ENCODE results near the gene NSD2. TPM values are rescaled to one million over a fixed set of nuclear protein-coding genes. Genes with fewer than 3 reads are reported as not detected.

Gene NSD2
- polyA plus RNA-seq, 1 donor (not counting 4 experiments of a cell fraction or from before 2014, with no cell fraction given): 22.6 TPM

DNA sequence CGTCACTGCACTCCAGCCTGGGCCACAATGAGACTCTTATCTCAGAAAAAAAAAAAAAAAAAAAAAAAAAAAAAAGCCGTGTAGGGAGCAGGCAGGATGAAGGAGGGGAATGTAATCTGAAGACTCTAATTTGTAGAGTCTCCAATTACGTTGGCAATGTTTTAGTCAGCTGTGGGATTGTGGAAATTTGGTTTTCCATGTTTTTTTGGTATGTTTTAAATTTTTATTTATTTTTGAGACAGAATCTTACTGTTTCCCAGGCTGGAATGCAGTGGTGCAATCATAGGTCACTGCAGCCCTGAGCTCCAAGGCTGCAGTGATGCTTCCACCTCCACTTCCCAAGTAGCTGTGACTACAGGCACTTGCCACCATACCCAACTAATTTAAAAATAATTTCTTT lies 56.5 kb downstream of the NSD2 start:
- TF ChIP-seq EZH2 (IDR thresholded peaks at IDR 0.05; ENCODE audit: low read length): no peak
- TF ChIP-seq CTCF (optimal IDR thresholded peaks at IDR 0.05 in 1 of 3, IDR thresholded peaks at IDR 0.05 in 1 of 3, conservative IDR thresholded peaks at IDR 0.05 in 1 of 3; ENCODE audit: extremely low read depth in 1 of 3, insufficient read depth in 2 of 3, low read length in 3 of 3): no peak
- no peak overlapping the region for H3K4me3 ChIP-seq (ENCODE audit: control insufficient read depth in 2 of 3, extremely low read depth in 1 of 3, insufficient read depth in 2 of 3, low read depth in 1 of 3, low read length in 3 of 3)
- H3K27me3 ChIP-seq (ENCODE audit: control insufficient read depth, extremely low read depth, insufficient read depth, low read length): no peaks in the 10 kb centered on the region
- DNase-seq (ENCODE audit: low read depth, low spot score): no peak
- no peak overlapping the region for H3K4me2 ChIP-seq (ENCODE audit: control insufficient read depth, extremely low read depth, insufficient read depth, low read depth, low read length)
- peaks cover 0 to 39% of the 10 kb centered on the region in 2 experiments for H3K36me3 ChIP-seq (ENCODE audit: control insufficient read depth in 2 of 2, extremely low read depth in 1 of 2, insufficient read depth in 2 of 2, low read length in 2 of 2)
- H2AFZ ChIP-seq (ENCODE audit: control insufficient read depth, low read length): no peak overlapping the region
- H4K20me1 ChIP-seq (ENCODE audit: control insufficient read depth, extremely low read depth, insufficient read depth, low read length): no peaks in the 10 kb centered on the region
- H3K79me2 ChIP-seq (ENCODE audit: control insufficient read depth, insufficient read depth, low read length): peaks cover 21% of the 10 kb centered on the region
- H3K27ac ChIP-seq (ENCODE audit: control insufficient read depth, insufficient read depth, low read length): no peak overlapping the region
- no peaks in the 10 kb centered on the region for H3K4me1 ChIP-seq (ENCODE audit: control insufficient read depth, extremely low read depth, insufficient read depth, low read length)
- H3K9me3 ChIP-seq (ENCODE audit: control insufficient read depth, low read depth, low read length): no peaks in the 10 kb centered on the region
- no peaks in the 10 kb centered on the region for H3K9me1 ChIP-seq (ENCODE audit: control insufficient read depth, extremely low read depth, insufficient read depth, low read length)
- dilution Hi-C loops (cut with MboI; ENCODE audit: extremely low pct_ligation_motif_present, low sequenced_read_pairs): no loop called here
- FAIRE-seq: no peak
- no peak overlapping the region for H3K9ac ChIP-seq (ENCODE audit: control insufficient read depth, extremely low read depth, insufficient read depth, low read length)

- FAIRE-seq (no peak), DNase-seq (ENCODE audit: low read depth, low spot score) (no peak)
- H3K9me1 ChIP-seq (ENCODE audit: control insufficient read depth, extremely low read depth, insufficient read depth, low read length): no peaks in the 10 kb centered on the region
- H3K79me2 ChIP-seq (ENCODE audit: control insufficient read depth, insufficient read depth, low read length): peaks cover 19% of the 10 kb centered on the region
- H3K9ac ChIP-seq (ENCODE audit: control insufficient read depth, extremely low read depth, insufficient read depth, low read length): no peak overlapping the region
- H3K4me1 ChIP-seq (ENCODE audit: control insufficient read depth, extremely low read depth, insufficient read depth, low read length): no peaks in the 10 kb centered on the region
- H3K4me3 ChIP-seq (ENCODE audit: control insufficient read depth in 2 of 3, extremely low read depth in 1 of 3, insufficient read depth in 2 of 3, low read depth in 1 of 3, low read length in 3 of 3): no peak overlapping the region
- no peaks in the 10 kb centered on the region for H3K9me3 ChIP-seq (ENCODE audit: control insufficient read depth, low read depth, low read length)
- H3K27me3 ChIP-seq (ENCODE audit: control insufficient read depth, extremely low read depth, insufficient read depth, low read length): no peaks in the 10 kb centered on the region
- no peak overlapping the region for H2AFZ ChIP-seq (ENCODE audit: control insufficient read depth, low read length)
- dilution Hi-C loops (cut with MboI; ENCODE audit: extremely low pct_ligation_motif_present, low sequenced_read_pairs): no loop called here
- H4K20me1 ChIP-seq (ENCODE audit: control insufficient read depth, extremely low read depth, insufficient read depth, low read length): no peaks in the 10 kb centered on the region
- TF ChIP-seq EZH2 (IDR thresholded peaks at IDR 0.05; ENCODE audit: low read length) (no peak), CTCF (optimal IDR thresholded peaks at IDR 0.05 in 1 of 3, IDR thresholded peaks at IDR 0.05 in 1 of 3, conservative IDR thresholded peaks at IDR 0.05 in 1 of 3; ENCODE audit: extremely low read depth in 1 of 3, insufficient read depth in 2 of 3, low read length in 3 of 3) (no peak)
- no peak overlapping the region for H3K27ac ChIP-seq (ENCODE audit: control insufficient read depth, insufficient read depth, low read length)
- H3K4me2 ChIP-seq (ENCODE audit: control insufficient read depth, extremely low read depth, insufficient read depth, low read depth, low read length): no peak overlapping the region
- peaks cover 0 to 40% of the 10 kb centered on the region in 2 experiments for H3K36me3 ChIP-seq (ENCODE audit: control insufficient read depth in 2 of 2, extremely low read depth in 1 of 2, insufficient read depth in 2 of 2, low read length in 2 of 2)
Observed at GRCh38 chr4:1928356-1929239, 57.4 kb downstream of the NSD2 start.
